HepG2 (cell line): ENCODE measurements around the gene PFN1. TPM values are rescaled to one million over a fixed set of nuclear protein-coding genes. Genes with fewer than 3 reads are reported as not detected.

Source experiments
- ATAC-seq: fragments of 200-7000 bp; cut with Tn5 transposase; 3 replicates; pipeline ENCODE4 v1.9.1; 2020; ENCODE audit warnings: mild to moderate bottlenecking, moderate library complexity
- BruUV-seq: library from RNA; stranded (reverse); fragments of 400-500 nt; replicated peaks from 2 replicates; lab custom pipeline; 2021; lab: Mats Ljungman, UMichigan
- CTCF ChIA-PET: fragments of 300-600 bp; formaldehyde crosslinking; extraction: SDS; loops from one replicate; lab custom pipeline; 2021; ENCODE audit warnings: low total read pairs, inconsistent platforms, low intra/inter-chr PET ratio; lab: Yijun Ruan, JAX
- POLR2A ChIA-PET: fragments of 350-600 bp; sonication (Branson Sonifier 250); formaldehyde crosslinking; loops from one replicate; lab custom pipeline; 2020; ENCODE audit warnings: antibody characterized with exemption, inconsistent platforms; lab: Yijun Ruan, JAX
- DNase-seq: peaks from one replicate; pipeline ENCODE4 v3.0.0-alpha.2; 2015; ENCODE audit warnings: low spot score
- FAIRE-seq: peaks from 3 replicates; lab custom pipeline; 2011; peaks lifted over from hg19 to GRCh38; lab: Jason Lieb, UNC
- H2AFZ ChIP-seq: one replicate; pipeline ENCODE4 v1.6.1; 2011; ENCODE audit warnings: low read length, inconsistent platforms
- H3K27ac ChIP-seq: fragments of 300-600 bp; 3 replicates; pipeline ENCODE4 v1.8.0; 2011; ENCODE audit warnings: mixed run types, mild to moderate bottlenecking, mixed read lengths, low read length, inconsistent platforms; ENCODE audit not compliant: insufficient read depth; ENCODE audit errors: extremely low read length
- H3K27me3 ChIP-seq, 2 experiments: fragments of 200-600 bp in 1 of 2; 2 replicates in 1 of 2; 3 replicates in 1 of 2; pipeline versions ENCODE4 v1.6.0 to v1.8.0; 2011; ENCODE audit warnings: low read length in 2 of 2, mild to moderate bottlenecking in 2 of 2, moderate library complexity in 2 of 2, inconsistent platforms in 1 of 2; ENCODE audit not compliant: insufficient read depth in 2 of 2, control insufficient read depth in 1 of 2
- H3K36me3 ChIP-seq, 2 experiments: fragments of 200-600 bp in 1 of 2; replicated peaks in 1 of 2; 2 replicates in 1 of 2; 3 replicates in 1 of 2; pipeline versions ENCODE4 v1.5.1 to v1.8.0; 2011; ENCODE audit warnings: low read length in 2 of 2, inconsistent platforms in 1 of 2; ENCODE audit not compliant: insufficient read depth in 2 of 2, control insufficient read depth in 1 of 2
- H3K4me1 ChIP-seq: 2 replicates; pipeline ENCODE4 v1.5.1; 2012; ENCODE audit warnings: low read length, inconsistent platforms; ENCODE audit not compliant: insufficient read depth
- H3K4me2 ChIP-seq: 2 replicates; pipeline ENCODE4 v1.6.0; 2011; ENCODE audit warnings: low read depth, low read length, inconsistent platforms
- H3K4me3 ChIP-seq, 3 experiments: fragments of 200-600 bp in 1 of 3; sonication (generic), shearing (Covaris generic) in 1 of 3; replicated peaks in 1 of 3; 2 replicates each; pipeline ENCODE4 v1.5.1; 2011 to 2016; ENCODE audit warnings: low read length in 3 of 3, inconsistent platforms in 2 of 3, low read depth in 2 of 3, mild to moderate bottlenecking in 2 of 3, control low read depth in 1 of 3, mixed read lengths in 1 of 3; ENCODE audit not compliant: insufficient read depth in 1 of 3
- H3K79me2 ChIP-seq: one replicate; pipeline ENCODE4 v1.6.1; 2011; ENCODE audit warnings: low read length, inconsistent platforms; ENCODE audit not compliant: insufficient read depth
- H3K9ac ChIP-seq: 2 replicates; pipeline ENCODE4 v1.6.0; 2011; ENCODE audit warnings: mild to moderate bottlenecking, low read depth, low read length, inconsistent platforms; ENCODE audit not compliant: insufficient read depth
- H3K9me3 ChIP-seq: 2 replicates; pipeline ENCODE4 v1.5.1; 2012; ENCODE audit warnings: mild to moderate bottlenecking, low read length
- H4K20me1 ChIP-seq: 2 replicates; pipeline ENCODE4 v1.6.0; 2011; ENCODE audit warnings: inconsistent platforms, mild to moderate bottlenecking, low read length, moderate library complexity; ENCODE audit not compliant: insufficient read depth
- ELF3 ChIP-seq: IDR thresholded peaks from 2 replicates; pipeline ENCODE4 v1.6.1; 2016; ENCODE audit warnings: missing genetic modification reagents, missing compliant biosample characterization
- FOXK2 ChIP-seq: fragments of 450-650 bp; IDR thresholded peaks from 2 replicates; pipeline ENCODE4 v1.6.1; 2016
- MAFG ChIP-seq: sonication (generic); formaldehyde crosslinking; IDR thresholded peaks from 2 replicates; pipeline ENCODE4 v1.5.1; 2020; ENCODE audit warnings: mild to moderate bottlenecking, missing genetic modification reagents
- NR1H2 ChIP-seq: sonication (generic); formaldehyde crosslinking; IDR thresholded peaks from 2 replicates; pipeline ENCODE4 v1.8.1; 2022; ENCODE audit warnings: low read depth, missing genetic modification reagents, borderline replicate concordance
- PLSCR1 ChIP-seq: sonication (generic); formaldehyde crosslinking; IDR thresholded peaks from 2 replicates; pipeline ENCODE4 v1.5.0; 2020; ENCODE audit warnings: missing genetic modification reagents, mild to moderate bottlenecking, borderline replicate concordance
- POLR2A ChIP-seq, 2 experiments: IDR thresholded peaks; 2 replicates each; pipeline ENCODE4 v1.6.1; 2011; ENCODE audit warnings: low read depth in 2 of 2, low read length in 2 of 2, mild to moderate bottlenecking in 1 of 2, moderate library complexity in 1 of 2; ENCODE audit not compliant: insufficient read depth in 1 of 2
- RBM39 ChIP-seq: fragments of 200-400 bp; formaldehyde crosslinking; IDR thresholded peaks from one replicate; pipeline ENCODE4 v1.6.1; 2018; ENCODE audit warnings: antibody characterized with exemption, mild to moderate bottlenecking, low read depth, low read length; ENCODE audit not compliant: poor library complexity, severe bottlenecking
- SAFB2 ChIP-seq: sonication (generic); formaldehyde crosslinking; IDR thresholded peaks from 2 replicates; pipeline ENCODE4 v1.5.1; 2020; ENCODE audit warnings: missing genetic modification reagents, low read depth, mild to moderate bottlenecking, borderline replicate concordance
- SETDB1 ChIP-seq: sonication (generic); formaldehyde crosslinking; IDR thresholded peaks from 2 replicates; pipeline ENCODE4 v1.5.1; 2020; ENCODE audit warnings: missing genetic modification reagents, mild to moderate bottlenecking, borderline replicate concordance
- YY1 ChIP-seq: IDR thresholded peaks from 2 replicates; pipeline ENCODE4 v1.6.1; 2011; ENCODE audit warnings: low read length, low read depth, moderate library complexity, mild to moderate bottlenecking; ENCODE audit not compliant: insufficient read depth, insufficient replicate concordance
- ZBTB49 ChIP-seq: sonication (generic); formaldehyde crosslinking; IDR thresholded peaks from 2 replicates; pipeline ENCODE4 v1.4.0; 2020; ENCODE audit warnings: missing genetic modification reagents, borderline replicate concordance
- ZNF431 ChIP-seq: sonication (generic); formaldehyde crosslinking; IDR thresholded peaks from 2 replicates; pipeline ENCODE4 v1.9.0; 2022; ENCODE audit warnings: missing genetic modification reagents, low read depth, mild to moderate bottlenecking, borderline replicate concordance
- ZNF446 ChIP-seq: sonication (generic); formaldehyde crosslinking; IDR thresholded peaks from 2 replicates; pipeline ENCODE4 v1.5.0; 2020; ENCODE audit warnings: mild to moderate bottlenecking, missing genetic modification reagents
- WGBS: methylation state at CpG from one replicate; pipeline ENCODE4 v1.1.6; 2017; ENCODE audit warnings: low lambda C conversion rate; 5-methylcytosine and 5-hydroxymethylcytosine counted together
- in situ Hi-C: cut with HindIII; loops from 2 replicates; pipeline ENCODE4 v1.10.0; 2017; ENCODE audit warnings: low pct_unique_long_range_greater_than_20kb; ENCODE audit not compliant: extremely low pct_ligation_motif_present
- intact Hi-C: fragments of 100-400 bp; cut with micrococcal nuclease; formaldehyde crosslinking; loops from one replicate; pipeline ENCODE4 v1.10.0; 2022; ENCODE audit not compliant: unreplicated experiment
- polyA plus RNA-seq, 8 experiments: library from polyadenylated mRNA; depleted of rRNA in 3 of 8; stranded (reverse) in 7 of 8; unstranded in 1 of 8; fragments of >200 nt; fragmentation: Illumina TruSeq in 4 of 8; extraction: Trizol in 4 of 8; gene quantifications; 2 replicates each; pipeline versions ENCODE4 v1.2.1 to v1.2.3, GENCODE V29; 2011 to 2016; ENCODE audit warnings: low read depth in 4 of 8, missing spikeins in 1 of 8, mixed read lengths in 1 of 8; ENCODE audit not compliant: insufficient read depth in 1 of 8
- total RNA-seq, 5 experiments: library from RNA; depleted of rRNA; stranded (reverse); fragments of >200 nt; fragmentation: Illumina TruSeq; extraction: Trizol; gene quantifications; 2 replicates each; pipeline ENCODE4 v1.2.3, GENCODE V29; 2016; ENCODE audit warnings: low read depth in 1 of 5

PFN1 gene
- total and polyA plus RNA-seq, 2 of the 13 experiments (the other 11 are each of a cell fraction or from before 2014, with no cell fraction given), result 494 to 613 TPM

DNA sequence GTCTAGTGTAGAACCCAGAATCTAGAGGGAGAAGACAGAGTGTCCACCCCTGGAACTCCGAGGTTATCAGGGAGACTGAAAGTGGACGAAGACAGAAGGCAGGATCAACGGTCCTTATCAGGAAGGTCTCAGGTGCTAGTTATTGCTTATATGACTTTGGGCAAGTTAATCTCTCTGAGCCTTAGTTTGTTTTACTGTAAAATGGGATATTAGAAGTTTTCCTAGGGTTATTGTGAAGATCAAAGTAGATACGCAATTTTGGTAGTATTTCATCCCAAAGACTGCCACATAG lies 7.1 kb downstream of the PFN1 start:
- ATAC-seq (no peak), FAIRE-seq (no peak), DNase-seq (no peak)
- Histone ChIP-seq H3K27ac (peak overlapping the region; percentile 96), H3K9me3 (no peaks in the 10 kb centered on the region), H4K20me1 (peaks cover 19% of the 10 kb centered on the region), H3K27me3 (no peaks in the 10 kb centered on the region; a peak in 1 of 5 replicates), H3K4me3 (peak overlapping the region; percentile 91 to 97 (median 93)), H3K4me2 (peak overlapping the region; percentile 98), H3K79me2 (peaks cover 58% of the 10 kb centered on the region), H2AFZ (no peak overlapping the region), H3K36me3 (peaks cover 15 to 44% of the 10 kb centered on the region in 2 experiments), H3K4me1 (peaks cover 43% of the 10 kb centered on the region), H3K9ac (peak overlapping the region; percentile 95)
- in situ Hi-C loops (no loop called here), intact Hi-C loops (no loop called here)
- no TSS peak for BruUV-seq
- ChIA-PET CTCF (interaction anchor here (0.9 kb wide), 1 partner anchor 33 kb away, joined by 3 read pairs; no protein-coding TSS in a partner anchor), POLR2A (interaction anchor here (3.2 to 3.9 kb wide), 3 partner anchors 8 to 32 kb away, joined by 58 to 201 read pairs (median 101); partner anchors contain the start of genes ENO3, PFN1 and SPAG7)
- WGBS, result 29% methylated on average over 4 of the region's 4 CpGs
- 0 out of 2 replicates have a peak, but pooled peaks have one; percentile 58 for TF ChIP-seq ZNF431 (CRISPR knock-in tag)
- TF ChIP-seq SETDB1 (CRISPR knock-in tag), result no peak

GRCh38 chr17:4940555-4941318 lies 7.6 kb downstream of the PFN1 start:
- FAIRE-seq (no peak), DNase-seq (peak; percentile 89), ATAC-seq (peak; percentile 78)
- WGBS, result 2% methylated on average over 21 of the region's 29 CpGs
- in situ Hi-C loops, result no loop called here
- intact Hi-C loops, result no loop called here
- Histone ChIP-seq H3K9ac (peak overlapping the region; percentile 95), H3K36me3 (peaks cover 11 to 40% of the 10 kb centered on the region in 2 experiments), H4K20me1 (peaks cover 14% of the 10 kb centered on the region; the same call in 1 of the 2 replicates), H3K27me3 (no peaks in the 10 kb centered on the region; a peak in 1 of 5 replicates), H3K79me2 (peaks cover 53% of the 10 kb centered on the region), H2AFZ (no peak overlapping the region), H3K4me3 (peak overlapping the region; percentile 91 to 97 (median 93)), H3K4me1 (peaks cover 37% of the 10 kb centered on the region), H3K27ac (peak overlapping the region; percentile 96), H3K4me2 (peak overlapping the region; percentile 98), H3K9me3 (no peaks in the 10 kb centered on the region)
- ChIA-PET POLR2A (interaction anchor here (1.0 to 3.9 kb wide), 23 partner anchors 9 to 404 kb away, joined by 3 to 201 read pairs (median 6); partner anchors contain the start of genes ARRB2, CAMTA2, ENO3 and INCA1), CTCF (interaction anchor here (0.9 kb wide), 1 partner anchor 33 kb away, joined by 3 read pairs; no protein-coding TSS in a partner anchor)
- BruUV-seq, result TSS peak; percentile 84
- 0 out of 2 replicates have a peak, but pooled peaks have one; percentile 5 for TF ChIP-seq ELF3 (CRISPR knock-in tag)
- no peak for TF ChIP-seq YY1
- TF ChIP-seq POLR2A (IDR thresholded peaks at IDR 0.05; ENCODE audit: insufficient read depth in 1 of 2, low read depth in 2 of 2, low read length in 2 of 2), result peak in 1 of 2 experiments; percentile 46; a peak in 1 of 4 replicates
- no peak for TF ChIP-seq SAFB2
- TF ChIP-seq MAFG (CRISPR knock-in tag), result no peak
- TF ChIP-seq ZBTB49, result no peak
- no peak for TF ChIP-seq PLSCR1 (CRISPR knock-in tag)
- 0 out of 2 replicates have a peak, but pooled peaks have one; percentile 28 for TF ChIP-seq NR1H2 (CRISPR knock-in tag)
- no peak for TF ChIP-seq RBM39
- TF ChIP-seq ZNF446 (CRISPR knock-in tag), result no peak
- no peak for TF ChIP-seq FOXK2
